ENCODE data around the gene ADPRM. TPM values are rescaled to one million over a fixed set of nuclear protein-coding genes. Genes with fewer than 3 reads are reported as not detected.

The ADPRM gene
- total RNA-seq, 1 experiment from 2014 or later, result 5.1 TPM

GRCh38 chr17:10668775-10669174 is 28.6 kb upstream of the ADPRM start:
- Histone ChIP-seq H3K56ac (ENCODE audit: insufficient read length, low read depth, low read length) (no peak overlapping the region), H4K5ac (ENCODE audit: insufficient read length, low read depth, low read length) (no peak overlapping the region), H4K91ac (ENCODE audit: insufficient read length, low read depth, low read length) (no peak overlapping the region), H3K79me2 (ENCODE audit: insufficient read depth, low read length) (no peaks in the 10 kb centered on the region), H3K23ac (ENCODE audit: insufficient read length, low read depth, low read length) (no peak overlapping the region), H2BK20ac (ENCODE audit: low read depth, low read length, poor library complexity, severe bottlenecking) (no peak overlapping the region), H3K79me1 (ENCODE audit: insufficient read depth, low read depth, low read length, poor library complexity, severe bottlenecking) (no peaks in the 10 kb centered on the region), H3K4me2 (ENCODE audit: insufficient read depth, insufficient read length, low read length) (no peak overlapping the region), H3K18ac (ENCODE audit: insufficient read length, low read depth, low read length) (no peak overlapping the region), H3K23me2 (ENCODE audit: insufficient read length, low read depth, low read length, poor library complexity, severe bottlenecking) (no peaks in the 10 kb centered on the region), H3T11ph (ENCODE audit: low read length) (no peak overlapping the region), H2BK15ac (ENCODE audit: low read depth, low read length) (no peak overlapping the region), H2BK5ac (ENCODE audit: insufficient read length, low read length) (no peak overlapping the region), H3K14ac (ENCODE audit: insufficient read depth, low read length) (no peak overlapping the region), H4K8ac (replicated peaks; ENCODE audit: insufficient read length, low read depth, low read length) (no peak overlapping the region), H3K27ac (ENCODE audit: insufficient read length, low read depth, low read length) (no peak overlapping the region), H3K27me3 (ENCODE audit: insufficient read depth, low read length) (no peaks in the 10 kb centered on the region), H2BK12ac (ENCODE audit: insufficient read length, low read depth, low read length) (no peak overlapping the region), H2AK5ac (ENCODE audit: insufficient read length, low read length) (no peak overlapping the region), H3K4ac (ENCODE audit: low read depth, low read length) (no peak overlapping the region), H4K20me1 (ENCODE audit: control insufficient read depth, insufficient read depth, insufficient read length) (no peaks in the 10 kb centered on the region), H3K4me1 (ENCODE audit: insufficient read depth, low read length) (no peaks in the 10 kb centered on the region), H2BK120ac (ENCODE audit: low read depth, low read length, poor library complexity, severe bottlenecking) (no peak overlapping the region), H3K9ac (ENCODE audit: extremely low read depth, insufficient read length, low read length) (no peak overlapping the region), H3K9me3 (ENCODE audit: control insufficient read depth, low read depth, low read length) (no peaks in the 10 kb centered on the region), H2AFZ (ENCODE audit: low read length) (no peak overlapping the region)
- no peak for DNase-seq
- no peaks in the 10 kb centered on the region for H3K9me3 Mint-ChIP-seq
- no peak overlapping the region for H3K4me3 Mint-ChIP-seq
- H3K27ac Mint-ChIP-seq, result no peak overlapping the region
- H3K4me1 Mint-ChIP-seq, result no peaks in the 10 kb centered on the region
- H3K36me3 Mint-ChIP-seq (ENCODE audit: insufficient read depth in 1 of 3, low read depth in 3 of 3), result peaks cover 0 to 8% (median under 1%) of the 10 kb centered on the region in 3 experiments; a peak in 2 of 7 replicates
- no peaks in the 10 kb centered on the region for H3K27me3 Mint-ChIP-seq (ENCODE audit: low read depth)
- WGBS (ENCODE audit: extremely low coverage, insufficient read length, low lambda C conversion rate), result no CpG with 5 or more reads among the region's 1 CpG
- no peak for TF ChIP-seq CTCF (conservative IDR thresholded peaks at IDR 0.05)
